Renal pelvis (tissue), 4 donors: ENCODE measurements around the gene OVOL3. TPM values are rescaled to one million over a fixed set of nuclear protein-coding genes. Genes with fewer than 3 reads are reported as not detected.

Source experiments
- DNase-seq: peaks from one replicate; pipeline ENCODE4 v3.0.0-alpha.2; 2013
- polyA plus RNA-seq, 3 donors: library from polyadenylated mRNA; unstranded; fragments of 120-200 nt; gene quantifications; one replicate each; pipeline ENCODE4 v1.2.1, GENCODE V29; 2013; ENCODE audit not compliant: insufficient read length in 3 of 3

The OVOL3 gene
- polyA plus RNA-seq, 3 donors = 0.26 TPM; not detected in 2

DNA sequence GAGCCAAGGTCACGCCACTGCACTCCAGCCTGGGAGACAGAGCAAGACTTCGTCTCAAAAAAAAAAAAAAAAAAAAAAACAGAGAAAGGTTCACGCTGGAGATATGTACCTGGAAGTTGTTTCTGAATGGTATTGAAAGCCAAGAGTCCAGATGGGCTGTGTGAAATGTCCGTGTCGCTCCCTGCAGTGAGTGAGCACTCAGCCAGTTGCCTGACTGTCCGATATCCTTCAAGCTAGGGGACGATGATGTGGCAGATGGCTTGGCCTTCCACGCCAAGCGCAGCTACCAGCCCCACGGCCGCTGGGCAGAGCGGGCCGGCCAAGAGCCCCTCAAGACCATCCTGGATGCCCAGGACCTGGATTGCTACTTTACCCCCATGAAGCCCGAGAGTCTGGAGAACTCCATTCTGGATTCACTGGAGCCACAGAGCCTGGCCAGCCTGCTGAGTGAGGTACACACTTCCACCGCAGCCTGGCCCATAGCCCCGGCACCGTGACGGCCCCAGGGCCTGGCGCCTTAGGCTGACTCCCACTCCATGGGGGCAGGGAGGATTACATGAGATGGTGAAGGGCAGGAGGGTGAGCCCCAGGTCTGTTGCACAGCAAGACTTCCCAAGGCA, 11.7 kb upstream of the OVOL3 start:
- DNase-seq = no peak

DNA sequence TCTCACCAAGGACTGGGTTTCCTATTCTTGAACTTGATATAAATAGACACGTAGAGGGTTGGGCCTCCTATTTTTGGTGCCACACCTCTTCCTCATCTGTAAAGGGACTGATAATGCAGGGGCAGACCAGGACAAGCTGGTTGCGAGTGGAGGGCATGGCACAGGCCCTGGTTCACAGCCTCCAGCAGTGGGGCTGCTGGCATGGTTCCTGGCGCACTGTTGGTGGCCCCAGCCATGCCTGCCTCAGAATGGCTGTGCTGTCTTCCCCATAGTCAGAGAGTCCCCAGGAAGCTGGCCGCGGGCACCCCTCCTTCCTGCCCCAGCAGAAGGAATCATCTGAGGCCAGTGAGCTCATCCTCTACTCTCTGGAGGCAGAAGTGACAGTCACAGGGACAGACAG, 10.5 kb upstream of the OVOL3 start:
- no peak for DNase-seq

DNA sequence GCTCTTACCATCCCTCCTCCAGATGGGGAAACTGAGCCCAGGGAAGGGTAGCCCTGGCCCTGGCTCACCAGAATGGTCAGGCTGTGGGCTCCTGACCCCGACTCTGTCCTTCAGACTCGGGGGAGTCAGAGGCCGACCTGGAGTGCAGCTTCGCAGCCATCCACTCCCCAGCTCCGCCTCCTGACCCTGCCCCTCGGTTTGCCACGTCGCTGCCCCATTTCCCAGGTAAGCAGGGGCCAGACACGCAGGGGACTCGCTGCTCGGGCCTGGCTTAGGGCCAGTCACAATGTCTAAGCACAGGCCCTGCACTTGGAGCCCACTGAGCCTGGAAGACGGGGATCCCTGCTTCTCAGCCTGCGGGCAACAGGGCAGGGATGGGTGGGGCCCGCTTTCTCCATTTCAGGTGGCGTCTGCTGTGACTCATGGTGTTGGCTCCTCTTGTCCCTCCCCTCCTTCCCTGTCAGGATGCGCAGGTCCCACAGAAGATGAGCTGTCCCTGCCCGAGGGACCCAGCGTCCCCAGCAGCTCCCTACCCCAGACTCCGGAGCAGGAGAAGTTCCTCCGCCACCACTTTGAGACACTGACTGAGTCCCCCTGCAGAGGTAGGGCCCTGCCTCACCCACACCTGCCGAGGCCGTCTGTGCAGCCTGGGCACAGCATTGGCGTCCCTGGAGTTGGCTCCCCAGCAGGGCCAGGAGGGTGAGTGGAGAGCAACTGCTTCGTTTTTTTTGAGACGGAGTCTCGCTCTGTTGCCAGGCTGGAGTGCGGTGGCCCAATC, 9.2 kb upstream of the OVOL3 start:
- no peak for DNase-seq

DNA sequence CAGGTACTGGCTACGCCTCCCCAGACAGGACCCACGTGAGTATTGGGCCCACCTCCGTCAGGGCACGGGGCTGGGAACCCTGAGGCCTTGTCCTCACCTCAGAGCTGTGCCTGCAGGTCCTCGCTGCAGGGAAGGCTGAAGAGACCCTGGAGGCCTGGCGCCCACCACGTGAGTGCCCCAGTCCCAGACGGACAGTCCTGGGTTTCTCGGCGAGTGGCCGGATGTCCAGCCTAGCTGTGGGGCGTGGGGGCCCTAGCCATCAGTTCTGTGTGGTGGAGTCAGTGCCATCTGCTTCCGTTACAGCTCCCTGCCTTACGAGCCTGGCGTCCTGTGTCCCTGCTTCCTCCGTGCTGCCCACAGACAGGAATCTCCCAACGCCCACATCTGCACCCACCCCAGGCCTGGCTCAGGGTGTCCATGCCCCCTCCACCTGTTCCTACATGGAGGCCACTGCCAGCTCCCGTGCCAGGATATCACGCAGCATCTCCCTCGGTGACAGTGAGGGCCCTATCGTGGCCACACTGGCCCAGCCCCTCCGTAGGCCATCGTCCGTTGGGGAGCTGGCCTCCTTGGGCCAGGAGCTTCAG, 7.8 kb upstream of the OVOL3 start:
- no peak for DNase-seq

DNA sequence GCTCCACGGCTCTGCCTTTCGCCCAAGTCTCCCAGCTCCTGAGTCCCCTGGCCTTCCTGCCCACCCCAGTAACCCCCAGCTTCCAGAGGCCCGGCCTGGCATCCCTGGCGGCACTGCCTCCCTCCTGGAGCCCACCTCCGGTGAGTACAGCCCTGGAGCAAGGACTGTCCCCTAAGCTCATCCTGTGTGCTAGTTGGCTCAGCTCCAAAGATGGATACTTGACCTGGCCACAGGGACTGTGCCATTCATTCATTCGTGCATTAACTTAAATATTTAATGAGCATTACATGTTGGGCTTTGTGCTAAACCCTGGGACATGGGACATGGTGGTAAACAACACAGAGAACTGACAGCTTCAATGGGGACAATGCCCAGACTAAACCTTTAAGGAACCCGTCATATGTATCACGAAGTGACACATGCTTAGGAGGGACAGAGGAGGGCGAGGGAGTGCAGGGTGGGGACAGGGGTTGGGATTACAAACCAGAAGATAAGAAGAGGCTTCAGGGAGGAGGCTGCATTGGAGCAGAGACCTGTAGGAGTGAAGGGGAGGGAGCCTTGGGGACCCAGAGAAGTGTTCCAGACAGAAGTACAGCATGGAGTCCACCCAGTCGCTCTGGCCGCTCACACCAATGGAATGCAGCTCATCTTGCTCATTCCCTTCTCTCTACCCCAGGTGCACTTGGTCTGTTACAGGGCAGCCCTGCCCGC, 6.9 kb upstream of the OVOL3 start:
- no peak for DNase-seq

DNA sequence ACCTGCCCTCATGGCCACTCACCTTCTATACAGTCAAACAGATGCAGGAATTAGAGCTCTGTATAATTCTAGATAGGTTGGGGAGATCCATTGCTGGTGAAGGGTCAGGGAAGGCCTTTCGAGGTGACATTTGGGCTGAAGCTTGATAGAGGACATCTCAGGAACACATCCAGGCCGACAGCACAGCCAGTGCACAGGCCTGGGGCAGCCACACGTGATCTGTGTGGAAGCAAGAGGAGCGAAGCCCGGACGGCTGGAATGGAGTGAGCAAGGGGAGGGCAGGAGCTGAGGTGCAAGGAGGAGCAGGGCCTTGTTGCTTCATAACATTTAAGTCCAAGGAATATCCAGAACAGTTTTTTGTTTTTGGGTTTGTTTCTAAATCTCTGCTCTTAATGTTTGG, 4.5 kb upstream of the OVOL3 start:
- no peak for DNase-seq

DNA sequence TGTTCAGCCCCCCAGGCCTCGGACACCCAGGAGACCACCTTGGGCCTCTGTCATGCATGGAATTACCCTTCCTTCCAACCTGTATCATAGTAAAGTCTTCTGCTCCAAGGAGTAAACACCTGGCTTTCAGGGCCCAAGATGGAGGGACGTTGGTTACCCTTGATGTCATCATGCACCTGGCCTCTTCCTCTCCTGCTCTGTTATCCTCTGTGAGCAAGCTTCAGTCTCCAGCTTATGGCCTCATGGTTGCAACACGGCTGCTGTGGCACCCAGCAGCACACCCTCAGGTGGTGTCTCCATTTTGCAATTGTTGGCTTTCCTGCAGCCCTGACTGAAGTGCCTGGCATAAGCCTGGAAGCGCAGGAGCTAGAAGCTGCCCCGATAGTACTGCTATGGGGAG, 4.0 kb upstream of the OVOL3 start:
- no peak for DNase-seq

DNA sequence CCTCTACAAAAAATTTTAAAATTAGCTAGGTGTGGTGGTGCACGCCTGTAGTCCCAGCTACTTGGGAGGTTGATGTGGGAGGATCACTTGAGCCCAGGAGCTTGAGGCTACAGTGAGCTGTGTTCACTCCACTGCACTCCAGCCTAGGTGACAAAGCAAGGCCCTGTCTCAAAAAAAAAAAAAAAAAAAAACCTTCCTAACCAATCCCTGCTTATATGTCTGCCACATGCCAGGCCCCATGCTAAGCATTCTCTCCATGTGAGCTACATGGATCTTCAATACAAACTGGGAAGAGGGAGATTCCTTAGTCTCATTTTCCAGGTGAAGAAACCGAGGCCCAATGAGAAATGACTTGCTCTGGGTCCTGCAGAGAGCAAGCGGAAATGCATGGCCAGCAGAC, 2.3 kb upstream of the OVOL3 start:
- DNase-seq = no peak

DNA sequence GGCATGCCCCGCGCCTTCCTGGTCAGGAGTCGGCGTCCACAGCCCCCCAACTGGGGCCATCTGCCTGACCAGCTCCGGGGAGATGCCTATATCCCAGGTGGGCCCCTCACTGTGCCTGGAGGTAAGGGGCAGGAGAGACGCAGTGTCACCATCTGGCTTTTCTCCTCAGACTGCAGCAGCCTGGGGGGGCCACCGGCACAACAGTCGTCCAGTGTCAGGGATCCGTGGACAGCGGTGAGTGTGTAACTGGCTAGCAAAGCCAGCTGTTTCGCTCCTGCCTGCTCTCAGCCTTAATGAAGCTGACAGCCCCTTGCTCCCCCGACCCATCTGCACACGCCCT, 227 bp downstream of the OVOL3 start:
- DNase-seq = no peak

DNA sequence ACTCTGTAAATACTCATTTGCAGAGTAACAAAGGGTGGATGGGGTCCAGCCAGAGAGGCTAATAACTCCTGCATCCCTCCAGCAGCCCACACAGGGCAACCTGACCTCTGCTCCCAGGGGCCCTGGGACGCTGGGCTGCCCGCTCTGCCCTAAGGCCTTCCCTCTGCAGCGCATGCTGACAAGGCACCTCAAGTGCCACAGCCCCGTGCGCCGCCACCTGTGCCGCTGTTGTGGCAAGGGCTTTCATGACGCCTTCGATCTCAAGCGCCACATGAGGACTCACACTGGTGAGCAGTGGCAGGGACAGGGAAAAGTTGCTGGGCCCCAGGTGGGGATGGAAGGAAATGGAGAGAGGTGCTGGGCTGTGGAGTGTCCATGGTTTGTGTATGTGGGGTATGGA, 1.7 kb downstream of the OVOL3 start:
- DNase-seq = no peak

DNA sequence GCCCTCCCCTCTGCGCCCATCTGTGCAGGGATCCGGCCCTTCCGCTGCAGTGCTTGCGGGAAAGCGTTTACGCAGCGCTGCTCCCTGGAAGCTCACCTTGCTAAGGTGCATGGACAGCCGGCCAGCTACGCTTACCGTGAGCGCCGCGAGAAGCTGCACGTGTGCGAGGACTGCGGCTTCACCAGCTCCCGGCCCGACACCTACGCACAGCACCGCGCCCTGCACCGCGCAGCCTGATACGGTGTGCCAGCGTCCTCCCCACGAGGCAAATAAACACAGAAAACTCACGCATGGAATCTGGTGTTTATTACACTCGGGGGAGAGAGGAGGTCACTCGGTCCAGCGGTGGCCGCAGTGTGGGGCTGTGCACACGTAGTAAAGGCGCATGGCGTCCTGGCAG, 2.5 kb downstream of the OVOL3 start:
- DNase-seq = no peak

DNA sequence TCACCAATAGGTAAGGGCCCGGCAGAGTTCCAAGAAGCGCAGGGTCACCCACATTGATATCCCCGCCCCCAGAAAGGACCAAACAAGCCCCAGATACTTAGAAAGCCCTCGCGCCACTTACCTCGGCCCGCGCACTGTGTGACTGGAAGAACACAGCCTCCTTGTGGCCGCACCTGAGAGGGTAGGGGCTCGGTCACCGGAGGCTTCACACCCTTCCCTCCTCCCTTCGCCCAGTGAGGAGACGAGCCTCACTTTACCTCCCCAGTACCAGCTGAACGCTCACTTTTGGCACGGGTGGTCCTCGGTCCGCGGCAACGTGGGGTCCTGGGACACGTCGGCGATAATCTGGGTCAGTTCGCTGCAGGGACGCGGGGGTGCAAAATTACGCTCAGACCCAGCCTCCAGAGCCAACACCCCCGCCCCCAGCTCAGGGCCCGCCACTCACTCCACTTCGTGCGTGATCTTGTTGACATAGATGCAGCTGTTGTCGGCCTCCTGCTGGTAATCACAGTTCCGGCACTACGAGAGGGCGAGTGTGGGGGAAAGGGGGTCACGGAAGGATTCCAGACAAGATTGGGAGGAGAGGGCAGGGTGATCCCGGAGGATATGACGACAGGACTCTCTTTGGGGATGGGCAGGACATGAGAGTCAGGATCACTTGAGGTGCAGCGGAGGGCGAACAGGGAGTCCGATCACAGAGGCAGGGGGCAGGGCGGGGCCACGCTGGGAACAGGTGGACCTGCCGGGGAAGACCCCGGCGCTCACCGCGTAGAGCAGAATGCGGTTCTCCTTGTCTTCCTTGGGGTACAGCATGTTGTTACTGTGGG, 3.2 kb downstream of the OVOL3 start:
- DNase-seq = peak; percentile 16

DNA sequence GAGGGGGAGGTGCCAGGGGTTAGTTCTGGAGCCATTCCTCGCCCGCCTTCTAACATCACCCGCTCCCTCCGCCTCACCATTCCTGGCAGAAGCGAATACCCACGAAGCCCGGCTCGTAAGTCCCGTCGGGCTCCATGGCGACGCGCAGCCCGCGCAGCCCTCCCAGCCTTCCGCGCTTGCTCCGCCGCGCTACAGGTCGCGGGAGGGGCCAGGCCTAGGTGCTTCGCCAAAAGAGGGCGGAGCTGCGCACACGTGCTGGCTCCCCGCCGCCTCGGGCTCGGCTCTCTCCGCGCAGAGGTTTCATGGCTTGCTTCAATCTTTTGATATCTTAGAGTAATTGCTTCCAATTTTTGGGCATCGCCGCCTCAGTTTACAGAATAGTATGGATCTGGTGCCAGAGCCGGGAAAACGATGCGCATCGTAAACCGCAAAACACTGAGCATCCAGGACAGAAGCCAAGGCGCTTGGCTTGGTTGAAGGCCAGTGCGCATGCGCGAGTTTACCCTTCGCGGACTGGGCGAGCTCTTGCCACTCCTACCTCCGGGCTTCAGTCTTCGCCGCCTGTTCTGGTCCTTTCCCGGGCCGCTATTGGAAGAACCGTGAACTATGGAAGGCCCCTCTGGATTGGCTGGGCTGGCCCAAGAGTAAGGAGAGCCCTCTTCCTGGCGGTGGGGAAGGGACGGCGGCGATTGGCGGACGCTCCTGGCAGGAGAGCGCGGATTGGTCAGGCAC, 3.9 kb downstream of the OVOL3 start, which contains the start of gene POLR2I:
POLR2I (minus strand) TSS at position 155 of the 732 bp plus-strand sequence; CDS start at position 136, 19 bp downstream.
- peak; percentile 100 for DNase-seq

DNA sequence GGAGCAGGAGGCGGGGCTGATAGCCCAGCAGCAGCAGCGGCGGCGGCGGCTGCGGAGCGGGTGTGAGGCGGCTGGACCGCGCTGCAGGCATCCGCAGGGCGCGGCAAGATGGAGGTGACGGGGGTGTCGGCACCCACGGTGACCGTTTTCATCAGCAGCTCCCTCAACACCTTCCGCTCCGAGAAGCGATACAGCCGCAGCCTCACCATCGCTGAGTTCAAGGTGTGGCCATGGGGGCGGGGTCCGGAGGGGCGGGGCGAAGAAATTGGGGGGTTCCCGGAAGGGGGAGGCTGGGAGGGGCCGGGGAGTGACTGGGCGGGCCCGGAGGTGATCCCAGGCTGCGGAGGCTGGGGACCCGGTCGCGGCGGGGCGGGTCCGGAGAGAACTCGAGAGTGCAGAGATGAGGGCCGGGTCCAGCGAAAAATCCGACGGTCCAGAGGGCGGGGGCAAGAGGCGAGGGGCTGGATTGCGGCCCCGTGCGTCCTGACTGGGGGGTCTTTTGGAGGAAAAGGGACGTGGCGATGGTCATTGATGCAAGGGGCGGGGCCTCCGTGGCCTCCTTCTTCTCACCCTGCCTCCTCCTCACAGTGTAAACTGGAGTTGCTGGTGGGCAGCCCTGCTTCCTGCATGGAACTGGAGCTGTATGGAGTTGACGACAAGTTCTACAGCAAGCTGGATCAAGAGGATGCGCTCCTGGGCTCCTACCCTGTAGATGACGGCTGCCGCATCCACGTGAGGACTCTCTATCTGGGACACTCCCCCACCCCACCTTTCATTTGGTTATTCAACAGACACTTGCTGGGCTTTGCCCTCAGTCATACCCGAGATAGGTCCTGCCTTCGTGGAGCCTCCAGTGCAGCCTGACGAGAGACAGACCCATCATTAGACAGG, 4.8 kb downstream of the OVOL3 start, which contains the start of gene TBCB:
TBCB (plus strand) TSS at position 16 of the 891 bp plus-strand sequence; CDS start at position 109, 93 bp downstream.
- peak; percentile 4 for DNase-seq

DNA sequence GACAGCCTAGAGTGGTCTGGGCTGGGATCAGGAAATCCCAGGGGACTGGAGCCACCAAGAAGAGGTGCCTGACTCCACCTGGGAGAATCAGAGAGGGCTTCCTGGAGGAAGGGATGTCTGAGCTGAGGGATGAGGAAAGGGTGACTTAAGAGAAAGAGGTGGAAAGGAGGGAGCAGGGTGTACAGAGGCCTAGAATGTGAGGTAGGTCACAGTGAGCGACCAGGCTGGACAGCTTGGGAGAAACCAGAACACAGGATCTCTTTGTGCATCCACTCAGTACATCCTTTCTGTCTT, 5.3 kb downstream of the OVOL3 start:
- no peak for DNase-seq

DNA sequence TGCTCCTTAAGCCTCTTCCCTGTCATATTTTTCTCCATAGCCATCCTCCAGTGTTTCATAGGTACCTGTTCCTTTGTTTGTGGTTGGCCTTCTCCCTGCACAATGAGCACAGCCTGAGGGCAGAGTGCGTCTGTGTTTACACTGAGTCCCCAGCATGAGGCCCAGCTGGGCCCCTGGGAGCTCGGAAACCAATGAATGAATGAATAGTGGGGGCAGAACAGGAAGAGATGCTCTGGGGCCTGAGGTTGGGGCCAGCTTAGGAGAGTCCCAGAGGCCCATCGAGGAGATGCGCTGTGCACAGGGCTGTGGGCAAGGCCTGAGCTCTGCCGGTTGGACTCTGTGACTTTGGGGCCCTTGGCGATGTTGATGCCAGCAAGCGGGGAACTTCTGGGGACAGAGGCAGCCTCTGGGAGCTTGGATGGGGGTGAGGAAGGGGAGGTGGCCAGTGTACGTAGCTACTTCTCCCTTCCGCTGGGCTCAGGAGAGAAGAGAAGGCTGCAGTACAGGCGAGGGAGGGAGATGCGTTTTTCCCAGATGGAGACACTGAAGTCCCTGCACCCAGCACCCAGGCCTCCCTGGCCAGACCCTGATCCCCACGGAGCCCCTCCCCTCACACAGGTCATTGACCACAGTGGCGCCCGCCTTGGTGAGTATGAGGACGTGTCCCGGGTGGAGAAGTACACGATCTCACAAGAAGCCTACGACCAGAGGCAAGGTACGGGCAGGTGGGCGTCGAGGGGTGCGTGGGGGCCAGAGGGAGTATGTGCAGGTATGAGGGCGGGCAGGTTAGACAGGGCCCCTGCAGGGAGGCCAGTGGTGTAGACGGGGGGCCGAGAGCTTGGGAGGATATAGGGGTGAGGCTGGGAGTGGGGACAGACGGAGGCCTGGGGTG, 9.4 kb downstream of the OVOL3 start:
- DNase-seq = no peak

DNA sequence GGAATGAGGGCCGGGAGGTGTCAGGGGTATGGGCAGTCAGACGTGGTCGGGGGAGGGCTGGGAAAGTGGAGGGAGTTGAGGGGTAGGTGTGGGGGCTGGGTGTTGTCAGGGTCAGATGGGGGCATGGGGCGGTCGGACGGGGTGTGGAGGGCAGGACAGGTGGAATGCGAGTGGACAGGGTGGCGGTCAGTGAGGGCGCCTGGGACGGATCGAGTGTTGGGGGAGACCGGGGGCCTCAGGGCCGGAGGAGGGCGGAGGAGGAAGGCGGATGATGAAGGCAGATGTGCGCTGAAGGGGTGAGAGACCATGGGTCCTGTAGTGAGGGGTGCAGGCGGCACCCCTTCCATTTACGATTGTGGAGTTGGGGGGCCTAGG, 10.0 kb downstream of the OVOL3 start:
- no peak for DNase-seq

DNA sequence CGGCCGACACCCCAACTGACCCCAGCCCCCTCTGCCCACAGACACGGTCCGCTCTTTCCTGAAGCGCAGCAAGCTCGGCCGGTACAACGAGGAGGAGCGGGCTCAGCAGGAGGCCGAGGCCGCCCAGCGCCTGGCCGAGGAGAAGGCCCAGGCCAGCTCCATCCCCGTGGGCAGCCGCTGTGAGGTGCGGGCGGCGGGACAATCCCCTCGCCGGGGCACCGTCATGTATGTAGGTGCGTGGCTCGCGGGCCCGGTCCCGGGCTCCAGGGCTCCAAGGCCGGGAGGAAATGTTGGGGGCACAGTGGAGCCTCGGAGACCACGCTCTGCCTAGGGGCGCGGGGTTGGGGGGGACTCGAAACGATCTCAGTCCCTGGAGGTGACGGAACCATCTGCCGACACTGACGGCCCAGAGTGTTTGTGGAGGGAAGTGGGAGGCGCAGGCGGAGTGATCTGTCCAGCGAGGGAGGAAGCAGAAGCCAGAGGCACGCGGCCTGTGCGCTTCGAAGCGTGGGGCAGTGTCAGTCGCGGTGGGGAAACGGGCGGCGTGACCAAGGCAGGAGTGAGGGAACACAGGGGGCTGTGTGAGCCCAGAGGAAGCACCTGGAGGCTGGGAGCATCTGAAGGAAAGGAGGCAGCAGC, 10.7 kb downstream of the OVOL3 start:
- DNase-seq = no peak

DNA sequence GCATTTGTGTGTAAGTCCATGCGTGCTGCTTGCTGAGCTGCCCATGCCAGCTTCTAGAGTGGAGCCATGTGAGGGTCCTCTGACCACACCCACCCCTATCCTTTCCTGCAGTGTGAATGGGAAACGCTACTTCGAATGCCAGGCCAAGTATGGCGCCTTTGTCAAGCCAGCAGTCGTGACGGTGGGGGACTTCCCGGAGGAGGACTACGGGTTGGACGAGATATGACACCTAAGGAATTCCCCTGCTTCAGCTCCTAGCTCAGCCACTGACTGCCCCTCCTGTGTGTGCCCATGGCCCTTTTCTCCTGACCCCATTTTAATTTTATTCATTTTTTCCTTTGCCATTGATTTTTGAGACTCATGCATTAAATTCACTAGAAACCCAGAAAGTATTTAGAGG, 14.6 kb downstream of the OVOL3 start:
- no peak for DNase-seq
